AG04450 (cell line): Measurements from ENCODE around the gene TMEM240. TPM values are rescaled to one million over a fixed set of nuclear protein-coding genes. Genes with fewer than 3 reads are reported as not detected.

Experiments
- CTCF ChIA-PET: fragments of 300-600, 350-600 bp; formaldehyde crosslinking; extraction: SDS; loops from one replicate; lab custom pipeline; 2022; ENCODE audit warnings: antibody characterized with exemption, inconsistent platforms; lab: Charles Lee
- POLR2A ChIA-PET: fragments of 350-600 bp; formaldehyde crosslinking; extraction: SDS; loops from one replicate; lab custom pipeline; 2021; ENCODE audit warnings: antibody characterized with exemption, inconsistent platforms; lab: Yijun Ruan, JAX
- DNase-seq: peaks from one replicate; pipeline ENCODE4 v3.0.0-alpha.2; 2011; ENCODE audit warnings: low read depth, low spot score
- H3K27ac ChIP-seq: one replicate; pipeline ENCODE4 v1.5.1; 2012; ENCODE audit warnings: low read depth, low read length, control low read depth
- H3K27me3 ChIP-seq: one replicate; pipeline ENCODE4 v1.6.0; 2012; ENCODE audit warnings: low read length; ENCODE audit not compliant: control insufficient read depth, insufficient read depth
- H3K4me3 ChIP-seq: 2 replicates; pipeline ENCODE4 v1.5.1; 2011; ENCODE audit warnings: mild to moderate bottlenecking, low read depth, low read length, control low read depth
- H3K9me3 ChIP-seq: 2 replicates; pipeline ENCODE4 v1.5.1; 2012; ENCODE audit warnings: low read length; ENCODE audit not compliant: control insufficient read depth, insufficient read depth
- polyA minus RNA-seq: library from RNA; depleted of rRNA, polyadenylated mRNA; stranded (reverse); fragments of >200 nt; gene quantifications from 2 replicates; pipeline ENCODE4 v1.2.3, GENCODE V29; 2011; rRNA and poly(A)+ RNA removed
- polyA plus RNA-seq: library from polyadenylated mRNA; depleted of rRNA; stranded (reverse); fragments of >200 nt; gene quantifications from 2 replicates; pipeline ENCODE4 v1.2.3, GENCODE V29; 2011; rRNA removed
- TF ChIP-seq, protein P1 (sequence below): IDR thresholded peaks from 2 replicates; pipeline ENCODE4 v1.5.1; 2011; ENCODE audit warnings: low read depth, low read length, control low read depth, inconsistent platforms

Gene TMEM240
- polyA plus RNA-seq = 5.1 and 7.2 TPM in 2 replicates
- polyA minus RNA-seq = 0.74 and 2.6 TPM in 2 replicates

DNA sequence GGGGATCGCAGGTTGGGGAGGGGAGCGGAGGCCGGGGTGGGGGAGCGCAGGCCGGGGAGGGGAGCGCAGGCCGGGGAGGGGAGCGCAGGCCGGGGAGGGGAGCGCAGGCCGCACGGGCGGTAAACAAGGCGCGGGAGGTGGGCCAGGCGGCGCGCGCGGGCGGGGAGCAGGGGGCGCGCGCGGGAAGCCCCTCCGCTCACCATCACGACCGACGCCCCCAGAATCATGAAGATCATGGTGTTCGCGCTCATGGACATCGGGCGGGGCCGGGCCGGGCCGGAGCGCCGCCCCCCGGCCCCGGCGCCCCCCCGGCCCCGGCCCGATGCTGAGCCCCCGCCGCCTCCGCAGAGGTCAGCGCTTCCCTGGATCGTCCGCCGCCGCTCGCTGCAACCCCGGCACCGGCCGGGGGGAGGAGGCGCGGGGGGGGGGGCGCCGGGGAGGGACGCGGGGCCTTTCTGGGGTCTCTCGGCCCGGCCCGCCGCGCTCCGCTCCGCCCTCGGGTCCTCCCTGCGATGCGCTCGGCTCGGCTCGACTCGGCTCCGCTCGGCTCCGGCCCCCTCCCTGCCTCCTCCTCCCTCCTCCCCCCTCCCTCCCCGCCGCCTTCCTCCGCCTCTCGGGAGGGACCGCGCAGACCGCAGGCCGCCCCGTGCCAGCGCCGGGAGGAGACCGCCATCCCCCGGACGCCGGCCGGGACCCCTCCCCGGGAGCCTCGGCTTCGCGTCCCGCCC lies at the start of gene TMEM240:
TMEM240 (minus strand) TSS at position 535 of the 728 bp plus-strand sequence; CDS start at position 257, 278 bp downstream.
- Histone ChIP-seq H3K4me3 (peak within 1 kb of the TSS; percentile 69), H3K9me3 (no peaks in the 10 kb centered on the region; the same call in 1 of the 2 replicates), H3K27me3 (no peaks in the 10 kb centered on the region), H3K27ac (no peak within 1 kb of the TSS)
- CTCF ChIA-PET = no interaction called here
- peak; percentile 32 for DNase-seq
- TF ChIP-seq, protein P1, sequence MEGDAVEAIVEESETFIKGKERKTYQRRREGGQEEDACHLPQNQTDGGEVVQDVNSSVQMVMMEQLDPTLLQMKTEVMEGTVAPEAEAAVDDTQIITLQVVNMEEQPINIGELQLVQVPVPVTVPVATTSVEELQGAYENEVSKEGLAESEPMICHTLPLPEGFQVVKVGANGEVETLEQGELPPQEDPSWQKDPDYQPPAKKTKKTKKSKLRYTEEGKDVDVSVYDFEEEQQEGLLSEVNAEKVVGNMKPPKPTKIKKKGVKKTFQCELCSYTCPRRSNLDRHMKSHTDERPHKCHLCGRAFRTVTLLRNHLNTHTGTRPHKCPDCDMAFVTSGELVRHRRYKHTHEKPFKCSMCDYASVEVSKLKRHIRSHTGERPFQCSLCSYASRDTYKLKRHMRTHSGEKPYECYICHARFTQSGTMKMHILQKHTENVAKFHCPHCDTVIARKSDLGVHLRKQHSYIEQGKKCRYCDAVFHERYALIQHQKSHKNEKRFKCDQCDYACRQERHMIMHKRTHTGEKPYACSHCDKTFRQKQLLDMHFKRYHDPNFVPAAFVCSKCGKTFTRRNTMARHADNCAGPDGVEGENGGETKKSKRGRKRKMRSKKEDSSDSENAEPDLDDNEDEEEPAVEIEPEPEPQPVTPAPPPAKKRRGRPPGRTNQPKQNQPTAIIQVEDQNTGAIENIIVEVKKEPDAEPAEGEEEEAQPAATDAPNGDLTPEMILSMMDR = no peak
- POLR2A ChIA-PET = no interaction called here

DNA sequence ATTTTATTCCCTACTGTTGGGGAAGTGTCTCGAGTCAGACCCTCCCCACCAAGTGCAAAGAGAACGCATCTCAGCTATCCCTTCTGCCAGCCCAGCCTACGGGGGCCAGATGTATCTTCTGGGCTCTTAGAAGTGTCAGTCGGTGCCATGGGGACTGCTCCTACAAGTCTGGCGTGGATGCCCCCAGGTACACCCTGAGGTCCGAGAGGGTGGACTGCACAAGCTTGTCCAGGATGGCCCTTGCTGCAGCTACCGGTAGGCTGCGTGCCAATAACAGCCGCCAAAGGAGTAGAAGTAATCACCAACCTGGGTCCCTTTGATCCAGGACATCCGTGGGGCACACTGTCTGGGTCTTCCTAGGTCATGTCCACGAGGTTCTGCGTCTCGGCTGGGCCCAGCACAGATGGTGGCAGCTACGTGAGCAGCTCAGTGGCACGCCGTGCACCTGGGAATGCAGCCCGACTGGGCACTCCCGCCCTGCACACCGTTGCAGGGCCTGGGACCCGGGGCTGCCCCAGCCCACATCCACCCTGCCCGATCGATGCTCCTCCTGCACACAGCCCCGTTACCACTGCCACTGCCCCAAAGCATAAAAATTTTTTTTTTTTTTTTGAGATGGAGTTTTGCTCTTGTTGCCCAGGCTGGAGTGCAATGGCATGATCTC lies 43.1 kb upstream of the TMEM240 start:
- ChIA-PET POLR2A (no interaction called here), CTCF (no interaction called here)
- Histone ChIP-seq H3K4me3 (no peak overlapping the region), H3K9me3 (no peaks in the 10 kb centered on the region), H3K27ac (no peak overlapping the region), H3K27me3 (peaks cover 17% of the 10 kb centered on the region)
- TF ChIP-seq, protein P1 = no peak
- DNase-seq = no peak

DNA sequence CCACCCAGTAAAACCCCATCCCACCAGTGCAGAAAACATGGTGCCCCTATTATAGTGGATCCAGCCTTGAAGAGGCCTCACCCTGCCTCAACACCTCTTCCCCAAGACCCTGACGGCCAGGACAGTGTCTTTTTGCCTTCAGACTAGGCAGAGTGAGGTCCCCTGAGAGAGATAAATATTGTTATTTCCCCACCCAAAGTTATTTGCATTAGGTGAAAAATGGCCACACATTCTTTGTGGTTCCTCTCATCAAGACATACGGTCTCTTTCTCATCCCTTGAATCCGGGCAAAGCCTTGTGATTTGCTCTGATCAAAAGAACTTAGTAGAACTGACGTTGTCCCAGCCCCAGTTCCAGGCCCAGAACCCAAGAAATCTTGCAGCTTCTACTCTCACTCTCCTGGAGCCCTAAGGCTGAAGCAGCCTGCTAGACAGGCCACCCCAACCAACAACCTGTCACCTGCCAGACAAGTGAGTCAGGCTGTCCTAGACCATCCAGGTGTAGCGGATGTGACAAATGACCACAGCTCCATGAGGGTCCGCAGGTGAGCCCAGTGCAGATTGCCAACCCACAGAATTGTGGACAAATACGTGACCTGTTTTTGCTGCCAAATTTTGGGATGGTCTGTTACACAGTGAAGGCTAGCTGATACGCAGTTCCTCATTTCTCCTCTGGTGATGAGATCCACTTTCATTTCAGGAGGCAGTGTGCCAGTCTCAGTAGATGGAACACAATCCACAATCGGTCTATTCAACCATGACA lies 42.3 kb upstream of the TMEM240 start:
- Histone ChIP-seq H3K4me3 (no peak overlapping the region), H3K27ac (no peak overlapping the region), H3K27me3 (peaks cover 18% of the 10 kb centered on the region), H3K9me3 (no peaks in the 10 kb centered on the region)
- TF ChIP-seq, protein P1 = no peak
- no peak for DNase-seq
- POLR2A ChIA-PET = no interaction called here
- CTCF ChIA-PET = no interaction called here

DNA sequence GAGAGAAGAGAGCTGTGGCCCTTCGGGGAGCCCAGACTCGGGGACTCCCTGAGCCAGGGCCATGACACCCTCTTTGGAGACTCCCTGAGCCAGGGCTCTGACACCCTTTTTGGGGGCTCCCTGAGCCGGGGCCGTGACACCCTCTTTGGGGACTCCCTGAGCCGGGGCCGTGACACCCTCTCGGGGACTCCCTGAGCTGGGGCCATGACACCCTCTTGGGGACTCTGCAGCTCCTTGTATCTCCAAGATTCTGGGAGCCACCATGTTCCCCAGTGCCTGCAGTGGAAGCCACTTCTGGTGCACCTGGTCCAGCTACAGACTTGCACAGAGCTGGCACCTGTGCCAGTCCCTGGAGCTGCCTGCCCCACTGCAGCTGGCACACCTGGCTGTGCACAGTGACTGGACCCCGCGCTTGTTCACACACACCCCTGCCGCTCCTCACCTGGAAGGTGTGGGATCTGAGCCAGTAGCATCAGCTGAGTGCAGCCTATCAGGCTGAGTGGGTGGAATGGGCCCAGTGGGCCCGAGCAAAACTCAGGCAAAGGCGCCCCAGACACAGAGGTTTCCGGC lies 38.0 kb upstream of the TMEM240 start:
- POLR2A ChIA-PET = no interaction called here

More for the DNA sequence above, 38.0 kb upstream of the TMEM240 start:
- TF ChIP-seq, protein P1 = no peak
- no peak overlapping the region for H3K27ac ChIP-seq
- H3K4me3 ChIP-seq = no peak overlapping the region
- H3K9me3 ChIP-seq = no peaks in the 10 kb centered on the region; the same call in 1 of the 2 replicates
- CTCF ChIA-PET = no interaction called here
- H3K27me3 ChIP-seq = peaks cover 18% of the 10 kb centered on the region
- no peak for DNase-seq
